Subcutaneous adipose tissue (tissue), 4 donors: ENCODE data around the gene UTP3. TPM values are rescaled to one million over a fixed set of nuclear protein-coding genes. Genes with fewer than 3 reads are reported as not detected.

Experiments used
- CTCF ChIP-seq: fragments of 450-650 bp; IDR thresholded peaks from one replicate; pipeline ENCODE4 v1.5.1; 2016; ENCODE audit warnings: low read depth, mild to moderate bottlenecking, control low read depth, antibody characterized with exemption, moderate library complexity
- small RNA-seq: library from RNA; depleted of rRNA; stranded (forward); fragments of <200 nt; gene quantifications from one replicate; pipeline ENCODE3, GENCODE V24; 2016
- total RNA-seq, 4 donors: library from RNA; depleted of rRNA; stranded (reverse); fragments of >200 nt; gene quantifications; one replicate each; pipeline ENCODE4 v1.1.0, GENCODE V29; 2016

UTP3 gene
- total RNA-seq, 4 donors from 2014 or later = 12.2 to 26.1 (median 16.1) TPM

GRCh38 chr4:70728091-70728490 lies 39.8 kb downstream of the UTP3 start:
- TF ChIP-seq CTCF = no peak

GRCh38 chr4:70734168-70734954 lies 46.0 kb downstream of the UTP3 start:
- TF ChIP-seq CTCF = no peak

GRCh38 chr4:70734971-70735370 lies 46.6 kb downstream of the UTP3 start:
- TF ChIP-seq CTCF = no peak

GRCh38 chr4:70737006-70737405 lies 48.7 kb downstream of the UTP3 start:
- TF ChIP-seq CTCF = no peak

GRCh38 chr4:70737409-70737808 lies 49.1 kb downstream of the UTP3 start:
- no peak for TF ChIP-seq CTCF

- no peak for TF ChIP-seq CTCF
These were observed 51.4 kb downstream of the UTP3 start for GRCh38 chr4:70739496-70740337.

Small RNA genes lying within 50 kb of the gene (small RNA-seq; reads per million reads assigned to genes)
- gene RNU6-520P = not detected
- not detected for gene RNU6-784P

Other genes starting within 250 kb of the UTP3 start
- not detected for gene MUC7, start 216.3 kb upstream of the UTP3 start, total RNA-seq
- not detected for gene AMTN, start 170.0 kb upstream of the UTP3 start, total RNA-seq
- gene AMBN, start 96.3 kb upstream of the UTP3 start, total RNA-seq = not detected
- under 1 TPM in 1 of 4 donors, not detected in 3; 0.16 TPM for gene ENAM, start 59.8 kb upstream of the UTP3 start, total RNA-seq
- gene JCHAIN, start 22.0 kb upstream of the UTP3 start, total RNA-seq = 10 to 100 TPM in 1 of 4 donors, 1 to 10 TPM in 2, not detected in 1; 6.6 to 23.0 (median 6.8) TPM
- 10 to 100 TPM; 47.1 to 75.3 (median 58.6) TPM for gene RUFY3, start 33.4 kb downstream of the UTP3 start, total RNA-seq
- 10 to 100 TPM; 52.2 to 71.6 (median 56.3) TPM for gene GRSF1, start 151.4 kb downstream of the UTP3 start, total RNA-seq
- 10 to 100 TPM; 10.9 to 23.6 (median 18.8) TPM for gene MOB1B, start 213.8 kb downstream of the UTP3 start, total RNA-seq